H9 (cell line): ENCODE measurements around the gene GALR2. TPM values are rescaled to one million over a fixed set of nuclear protein-coding genes. Genes with fewer than 3 reads are reported as not detected.

Experiments used
- DNase-seq: peaks from one replicate; pipeline ENCODE4 v3.0.0-alpha.2; 2017
- H2AFZ ChIP-seq: one replicate; pipeline ENCODE4 v1.6.1; 2013; ENCODE audit warnings: mild to moderate bottlenecking, low read length, control low read depth, moderate library complexity
- H2AK5ac ChIP-seq: 2 replicates; pipeline ENCODE4 v1.6.1; 2013; ENCODE audit warnings: low read length, control low read depth, mixed read lengths; ENCODE audit not compliant: insufficient read length
- H2BK120ac ChIP-seq: one replicate; pipeline ENCODE4 v1.6.1; 2013; ENCODE audit warnings: low read depth, mild to moderate bottlenecking, low read length, control low read depth, inconsistent platforms; ENCODE audit not compliant: poor library complexity, severe bottlenecking
- H2BK12ac ChIP-seq: 2 replicates; pipeline ENCODE4 v1.6.1; 2013; ENCODE audit warnings: low read length, control low read depth, mixed read lengths, low read depth; ENCODE audit not compliant: insufficient read length
- H2BK15ac ChIP-seq: 2 replicates; pipeline ENCODE4 v1.6.1; 2013; ENCODE audit warnings: low read depth, low read length, control low read depth
- H2BK20ac ChIP-seq: one replicate; pipeline ENCODE4 v1.6.1; 2013; ENCODE audit warnings: low read depth, mild to moderate bottlenecking, low read length, control low read depth, inconsistent platforms; ENCODE audit not compliant: poor library complexity, severe bottlenecking
- H2BK5ac ChIP-seq: 2 replicates; pipeline ENCODE4 v1.6.1; 2013; ENCODE audit warnings: low read length, control low read depth, mixed read lengths; ENCODE audit not compliant: insufficient read length
- H3K14ac ChIP-seq: 2 replicates; pipeline ENCODE4 v1.6.1; 2013; ENCODE audit warnings: low read length, control low read depth; ENCODE audit not compliant: insufficient read depth
- H3K18ac ChIP-seq: 2 replicates; pipeline ENCODE4 v1.6.1; 2013; ENCODE audit warnings: low read depth, mild to moderate bottlenecking, mixed read lengths, low read length, control low read depth; ENCODE audit not compliant: insufficient read length
- H3K23ac ChIP-seq: 2 replicates; pipeline ENCODE4 v1.6.1; 2013; ENCODE audit warnings: low read length, control low read depth, mixed read lengths, low read depth; ENCODE audit not compliant: insufficient read length
- H3K23me2 ChIP-seq: 2 replicates; pipeline ENCODE4 v1.6.1; 2013; ENCODE audit warnings: low read depth, mild to moderate bottlenecking, mixed read lengths, low read length, control low read depth; ENCODE audit not compliant: insufficient read length, poor library complexity, severe bottlenecking
- H3K27ac ChIP-seq: 2 replicates; pipeline ENCODE4 v1.5.1; 2013; ENCODE audit warnings: low read length, control low read depth, mixed read lengths, low read depth; ENCODE audit not compliant: insufficient read length
- H3K27me3 ChIP-seq: 2 replicates; pipeline ENCODE4 v1.6.1; 2013; ENCODE audit warnings: low read length, control low read depth, inconsistent platforms; ENCODE audit not compliant: insufficient read depth
- H3K4ac ChIP-seq: 2 replicates; pipeline ENCODE4 v1.6.1; 2013; ENCODE audit warnings: low read depth, mild to moderate bottlenecking, control low read depth, inconsistent platforms, low read length, moderate library complexity
- H3K4me1 ChIP-seq: 2 replicates; pipeline ENCODE4 v1.6.1; 2013; ENCODE audit warnings: low read length, control low read depth, inconsistent platforms; ENCODE audit not compliant: insufficient read depth
- H3K4me2 ChIP-seq: 2 replicates; pipeline ENCODE4 v1.6.1; 2013; ENCODE audit warnings: low read length, control low read depth, mixed read lengths; ENCODE audit not compliant: insufficient read length, insufficient read depth
- H3K56ac ChIP-seq: 2 replicates; pipeline ENCODE4 v1.6.1; 2013; ENCODE audit warnings: low read depth, mild to moderate bottlenecking, mixed read lengths, low read length, control low read depth; ENCODE audit not compliant: insufficient read length
- H3K79me1 ChIP-seq: 2 replicates; pipeline ENCODE4 v1.6.1; 2013; ENCODE audit warnings: low read depth, mild to moderate bottlenecking, moderate library complexity, low read length, control low read depth, inconsistent platforms; ENCODE audit not compliant: insufficient read depth, poor library complexity, severe bottlenecking
- H3K79me2 ChIP-seq: 2 replicates; pipeline ENCODE4 v1.6.1; 2013; ENCODE audit warnings: low read length, control low read depth, inconsistent platforms; ENCODE audit not compliant: insufficient read depth
- H3K9ac ChIP-seq: 2 replicates; pipeline ENCODE4 v1.6.1; 2013; ENCODE audit warnings: low read length, control low read depth, mixed read lengths; ENCODE audit not compliant: insufficient read length; ENCODE audit errors: extremely low read depth
- H3K9me3 ChIP-seq: one replicate; pipeline ENCODE4 v1.6.1; 2013; ENCODE audit warnings: low read depth, low read length, inconsistent platforms; ENCODE audit not compliant: control insufficient read depth
- H3T11ph ChIP-seq: one replicate; pipeline ENCODE4 v1.6.1; 2013; ENCODE audit warnings: mild to moderate bottlenecking, low read length, control low read depth, inconsistent platforms
- H4K20me1 ChIP-seq: one replicate; pipeline ENCODE4 v1.6.1; 2013; ENCODE audit not compliant: control insufficient read depth, insufficient read length, insufficient read depth
- H4K5ac ChIP-seq: 2 replicates; pipeline ENCODE4 v1.6.1; 2013; ENCODE audit warnings: low read depth, mild to moderate bottlenecking, mixed read lengths, low read length, control low read depth; ENCODE audit not compliant: insufficient read length
- H4K8ac ChIP-seq: replicated peaks from 2 replicates; pipeline ENCODE4 v1.6.1; 2013; ENCODE audit warnings: low read length, control low read depth, mixed read lengths, low read depth; ENCODE audit not compliant: insufficient read length
- H4K91ac ChIP-seq: 2 replicates; pipeline ENCODE4 v1.6.1; 2013; ENCODE audit warnings: low read depth, mild to moderate bottlenecking, moderate library complexity, mixed read lengths, low read length, control low read depth; ENCODE audit not compliant: insufficient read length
- H3K27ac Mint-ChIP-seq, 3 experiments: 2 replicates in 2 of 3; 3 replicates in 1 of 3; pipeline ENCODE4 v1.8.0; 2020 to 2021; ENCODE audit warnings: mixed read lengths in 3 of 3, mild to moderate bottlenecking in 1 of 3, moderate library complexity in 1 of 3
- H3K27me3 Mint-ChIP-seq: 2 replicates; pipeline ENCODE4 v1.8.0; 2021; ENCODE audit warnings: low read depth, mild to moderate bottlenecking, moderate library complexity, mixed read lengths
- H3K36me3 Mint-ChIP-seq, 3 experiments: 2 replicates in 2 of 3; 3 replicates in 1 of 3; pipeline ENCODE4 v1.8.0; 2020 to 2021; ENCODE audit warnings: low read depth in 3 of 3, mixed read lengths in 3 of 3; ENCODE audit not compliant: insufficient read depth in 1 of 3
- H3K4me1 Mint-ChIP-seq, 2 experiments: 2 replicates each; pipeline ENCODE4 v1.8.0; 2020; ENCODE audit warnings: mixed read lengths in 2 of 2
- H3K4me3 Mint-ChIP-seq, 2 experiments: 2 replicates in 1 of 2; 3 replicates in 1 of 2; pipeline ENCODE4 v1.8.0; 2020 to 2021; ENCODE audit warnings: mild to moderate bottlenecking in 2 of 2, mixed read lengths in 2 of 2, moderate library complexity in 1 of 2
- H3K9me3 Mint-ChIP-seq, 2 experiments: 2 replicates in 1 of 2; 3 replicates in 1 of 2; pipeline ENCODE4 v1.8.0; 2020; ENCODE audit warnings: mild to moderate bottlenecking in 2 of 2, mixed read lengths in 2 of 2, moderate library complexity in 1 of 2
- CTCF ChIP-seq: fragments of 200-600 bp; sonication (generic); conservative IDR thresholded peaks from 3 replicates; pipeline ENCODE4 v1.8.0; 2021; ENCODE audit warnings: antibody characterized with exemption, mild to moderate bottlenecking
- WGBS: extraction: QIAGEN DNeasy Blood & Tissue Kit; methylation state at CpG from one replicate; pipeline ENCODE4 v1.1.7; 2013; ENCODE audit warnings: missing lambda C conversion rate, low lambda C conversion rate, mixed read lengths; ENCODE audit not compliant: insufficient read length; ENCODE audit errors: extremely low coverage; 5-methylcytosine and 5-hydroxymethylcytosine counted together
- total RNA-seq: library from RNA; stranded (reverse); gene quantifications from 2 replicates; pipeline ENCODE4 v1.2.1, GENCODE V29; 2021

Gene GALR2
- total RNA-seq, 1 experiment from 2014 or later = 0.81 TPM

- H3K4ac ChIP-seq = no peak overlapping the region
- no peak for DNase-seq
- peaks cover 0 to 2% of the 10 kb centered on the region in 2 experiments; a peak in 1 of 5 replicates for H3K9me3 Mint-ChIP-seq
- H3K4me2 ChIP-seq = no peak overlapping the region
- H3K23ac ChIP-seq = no peak overlapping the region
- H3T11ph ChIP-seq = no peak overlapping the region
- no peaks in the 10 kb centered on the region for H3K9me3 ChIP-seq
- H2AK5ac ChIP-seq = no peak overlapping the region
- no peak overlapping the region for H4K91ac ChIP-seq
- H3K27me3 ChIP-seq = no peaks in the 10 kb centered on the region
- no peaks in the 10 kb centered on the region for H4K20me1 ChIP-seq
- no peak overlapping the region for H2BK120ac ChIP-seq
- no peak overlapping the region for H3K14ac ChIP-seq
- H2BK12ac ChIP-seq = no peak overlapping the region
- no CpG with 5 or more reads among the region's 19 CpGs for WGBS
- H3K18ac ChIP-seq = no peak overlapping the region
- no peak for TF ChIP-seq CTCF
- no peak overlapping the region for H3K56ac ChIP-seq
- H4K5ac ChIP-seq = no peak overlapping the region
- H3K4me1 Mint-ChIP-seq = peaks cover 26 to 27% of the 10 kb centered on the region in 2 experiments
- H3K9ac ChIP-seq = no peak overlapping the region
- H2AFZ ChIP-seq = no peak overlapping the region
- H3K36me3 Mint-ChIP-seq = no peaks in the 10 kb centered on the region
- no peaks in the 10 kb centered on the region; the same call in 1 of the 2 replicates for H3K4me1 ChIP-seq
- H2BK15ac ChIP-seq = no peak overlapping the region
- H3K27ac Mint-ChIP-seq = no peak overlapping the region
- H3K27me3 Mint-ChIP-seq = peaks cover 5% of the 10 kb centered on the region
- H3K4me3 Mint-ChIP-seq = no peak overlapping the region
- no peak overlapping the region for H2BK5ac ChIP-seq
- no peak overlapping the region for H4K8ac ChIP-seq
- no peaks in the 10 kb centered on the region for H3K79me2 ChIP-seq
- no peaks in the 10 kb centered on the region for H3K79me1 ChIP-seq
- H3K23me2 ChIP-seq = no peaks in the 10 kb centered on the region
- H2BK20ac ChIP-seq = no peak overlapping the region
- no peak overlapping the region for H3K27ac ChIP-seq
Measured at GRCh38 chr17:76119409-76120371, 45.1 kb downstream of the GALR2 start.
